Stimulated activated CD4-positive, alpha-beta T cell treated with anti-CD3 and anti-CD28 coated beads, Interleukin-2, amount 100 ng/mL, for 48 hours (primary cell): ENCODE data around the gene SV2A.
"Not testable (repeated sequence)": the region's sequence is repeated elsewhere in the genome, so short reads cannot be mapped to it uniquely, and the experiment has no call there.

Source experiments
- DNase-seq, 2 donors: peaks; one replicate each; pipeline ENCODE4 v3.0.0-alpha.2; 2020

SV2A gene

DNA sequence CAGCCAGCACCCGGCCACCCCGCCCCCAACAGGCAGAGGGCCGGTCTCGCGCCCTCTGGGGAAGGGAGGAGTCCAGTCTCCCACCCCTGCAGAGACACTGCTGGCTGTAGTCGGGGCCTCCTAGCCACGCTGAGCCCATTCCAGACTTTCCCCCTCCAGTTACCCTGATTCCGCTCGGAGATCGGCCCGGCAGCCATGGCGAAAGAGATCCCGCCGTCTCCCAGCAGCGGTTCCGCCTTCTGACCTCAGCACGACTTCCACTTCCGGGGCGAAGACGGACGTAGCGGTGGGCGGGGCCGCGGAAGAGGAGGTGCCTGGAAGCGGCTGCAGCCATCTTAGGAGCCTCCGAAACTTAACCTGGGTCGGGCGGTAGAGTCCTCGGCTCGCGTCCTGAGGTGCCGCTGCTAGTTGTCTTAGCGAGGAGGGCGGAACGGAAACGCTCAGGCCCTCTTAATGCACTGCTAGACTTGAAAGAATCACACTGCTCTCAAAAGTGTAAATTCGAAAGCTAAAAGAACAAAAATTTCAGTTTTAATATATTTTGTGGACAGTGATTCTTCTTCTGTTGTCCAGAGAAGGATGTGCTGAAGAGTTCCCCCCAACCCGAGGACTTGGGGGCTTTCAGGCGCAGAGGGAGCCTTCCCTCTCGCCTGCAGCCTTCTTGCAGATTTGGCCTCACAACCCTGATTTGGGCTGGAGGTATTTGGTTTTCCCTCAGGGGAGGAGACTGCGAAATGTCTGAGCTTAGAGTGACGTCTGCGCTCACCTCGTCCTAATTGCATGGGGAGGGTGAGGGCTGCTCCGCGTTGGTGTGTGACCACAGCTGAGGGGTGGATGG is 10.1 kb upstream of the SV2A start, which contains the start of gene SF3B4:
Gene SF3B4 (minus strand): TSS at position 241 of the 838 bp plus-strand sequence. CDS start 44 bp downstream, at position 197.
- DNase-seq = peak; percentile 89 to 90

DNA sequence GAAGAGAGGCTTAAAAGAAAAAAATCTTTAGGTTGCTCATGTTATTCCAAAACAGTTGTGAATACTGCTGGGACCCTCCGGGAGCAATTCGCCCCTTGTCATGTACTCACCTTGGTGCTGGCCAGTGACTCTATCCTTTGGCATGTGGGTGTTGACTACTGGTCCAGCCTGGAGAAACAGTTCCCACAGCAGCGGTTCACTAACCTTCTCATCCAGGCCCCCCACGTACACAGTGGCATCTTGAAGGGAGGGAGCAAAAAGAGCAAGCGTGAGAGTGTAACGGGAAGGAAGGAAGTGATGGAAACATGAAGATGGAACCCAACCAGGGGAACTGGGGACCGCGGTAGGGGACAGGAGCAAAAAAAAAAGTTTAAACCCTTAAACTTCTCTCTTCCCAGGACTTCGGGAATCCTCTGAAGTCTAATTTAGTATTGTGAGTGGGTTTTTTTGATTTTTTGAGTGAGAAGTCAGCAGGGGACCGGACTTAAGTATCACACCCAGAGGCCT is 9.5 kb upstream of the SV2A start:
- no peak for DNase-seq

DNA sequence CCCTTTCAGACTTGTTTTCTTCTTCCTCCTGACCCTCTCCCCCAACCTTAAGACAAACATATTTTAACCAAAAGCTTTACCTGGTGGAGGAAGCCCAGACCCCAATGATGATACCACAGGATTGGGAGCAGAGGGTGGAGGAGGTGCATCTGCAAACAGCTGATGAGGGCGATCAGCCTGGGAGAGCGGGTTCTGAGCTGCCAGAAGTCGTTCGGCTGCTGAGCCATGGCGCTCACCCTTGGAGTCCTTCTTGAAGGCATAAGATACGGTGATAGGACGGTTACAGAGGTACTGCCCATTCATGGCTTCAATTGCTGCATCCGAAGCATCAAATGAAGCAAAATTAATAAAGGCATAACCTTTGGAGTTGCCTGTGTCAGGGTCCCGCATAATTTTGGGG is 8.7 kb upstream of the SV2A start:
- DNase-seq = no peak

DNA sequence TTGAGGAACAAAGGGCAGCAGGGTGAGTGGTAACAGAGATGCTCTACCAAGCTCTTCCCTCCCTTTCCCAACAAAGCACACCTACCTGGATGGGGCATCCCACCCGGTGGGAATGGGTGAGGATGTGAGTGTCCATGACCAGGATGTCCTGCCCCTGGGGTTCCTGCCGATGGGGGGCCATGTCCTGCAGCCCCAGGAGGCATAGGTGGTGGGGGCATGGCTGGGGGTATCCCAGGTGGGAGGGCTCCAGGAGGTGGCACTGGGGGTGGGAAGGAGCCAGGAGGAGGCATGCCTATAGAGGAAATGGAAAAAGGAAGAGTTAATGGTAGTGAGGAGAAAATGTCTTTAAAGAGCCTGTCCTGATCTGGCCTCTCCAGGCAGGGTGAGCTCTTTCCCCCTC is 8.1 kb upstream of the SV2A start:
- DNase-seq = no peak

DNA sequence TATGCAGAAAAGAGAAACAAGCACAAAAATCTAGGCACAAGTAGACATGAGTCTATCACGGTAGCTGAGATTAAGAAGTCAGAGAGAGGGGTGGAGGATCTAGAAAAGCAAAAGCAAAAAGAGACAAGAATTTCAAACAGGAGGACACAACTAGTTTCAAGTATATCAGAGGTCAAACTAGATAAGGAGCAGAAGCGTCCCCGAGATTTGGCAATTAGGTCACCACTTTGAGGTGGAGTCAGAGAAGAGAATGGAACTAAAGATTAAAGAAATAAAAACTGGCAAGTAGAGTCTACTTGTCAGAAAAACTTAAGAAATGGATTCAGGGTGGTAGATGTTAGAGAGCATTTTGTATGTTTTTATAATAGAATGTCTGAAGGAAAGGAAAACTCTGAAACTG is 7.7 kb upstream of the SV2A start:
- DNase-seq = no peak

DNA sequence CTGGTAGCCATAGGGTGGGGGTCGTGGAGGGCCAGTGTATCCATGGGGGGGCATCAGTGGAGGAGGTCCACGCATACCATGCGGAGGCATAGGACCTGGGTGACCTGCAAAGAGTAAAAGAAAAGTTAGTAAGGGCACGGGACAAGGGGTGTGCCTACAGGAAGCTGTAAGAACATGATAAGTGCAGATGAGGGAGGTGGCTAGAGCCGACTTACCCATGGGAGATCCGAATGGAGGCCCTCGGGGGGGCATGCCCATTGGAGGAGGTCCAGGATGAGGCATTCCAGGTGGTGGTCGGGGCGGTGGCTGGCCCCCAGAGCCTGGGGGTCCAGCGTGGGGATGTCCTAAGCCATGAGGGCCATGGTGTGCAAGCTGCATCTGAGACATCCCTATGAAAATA is 6.0 kb upstream of the SV2A start:
- DNase-seq = no peak

DNA sequence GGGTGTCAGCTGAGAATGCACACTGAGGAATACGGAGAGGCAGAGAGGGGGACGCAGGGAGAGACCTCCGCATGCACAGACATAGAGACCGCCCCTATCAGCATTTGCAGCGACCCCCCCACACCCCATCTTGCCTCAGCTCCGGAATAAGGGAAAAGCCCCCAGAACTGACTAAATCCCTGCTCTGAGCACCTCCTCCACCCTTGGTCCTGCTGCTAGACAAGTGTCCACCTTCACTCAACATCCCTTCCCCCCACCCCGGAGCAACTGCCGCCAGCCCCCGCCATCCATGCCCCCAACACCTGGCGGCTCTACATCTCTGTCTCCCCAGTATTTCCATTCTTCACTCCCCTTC is 769 bp downstream of the SV2A start:
- DNase-seq = no peak

DNA sequence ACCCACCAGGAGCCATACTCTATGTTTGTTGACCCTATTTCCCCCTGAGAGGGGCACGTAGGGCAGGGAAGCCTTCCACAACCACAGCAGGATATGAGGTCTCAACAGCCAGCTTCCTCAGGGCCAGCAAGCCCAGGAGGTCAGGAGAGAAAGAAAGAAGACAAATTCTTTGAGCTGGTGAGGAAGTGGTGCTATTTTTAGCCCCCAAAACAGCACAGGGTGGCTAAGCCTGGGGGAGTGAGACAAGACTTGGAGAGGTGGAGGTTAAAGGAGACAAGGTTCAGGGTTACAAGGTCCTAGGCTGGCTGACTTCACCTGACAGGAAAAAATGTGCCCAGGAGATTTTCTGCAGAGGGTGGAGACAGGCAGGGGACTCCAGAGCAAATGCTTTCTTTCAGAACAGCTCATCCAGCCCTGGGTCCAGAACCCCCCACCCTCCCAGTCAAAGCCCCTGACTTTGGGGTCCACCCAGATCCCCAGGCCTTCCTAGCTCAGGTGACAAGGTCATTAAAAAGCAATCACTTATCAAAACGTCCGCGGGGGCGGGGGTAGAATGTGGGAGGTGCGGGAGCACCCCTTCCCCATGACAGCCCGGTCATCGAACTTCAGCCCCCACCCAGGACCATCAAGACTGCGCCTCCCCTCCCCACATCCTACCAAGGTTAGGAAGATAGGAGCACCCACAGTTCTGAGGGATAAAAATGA is 1.3 kb downstream of the SV2A start:
- no peak for DNase-seq

DNA sequence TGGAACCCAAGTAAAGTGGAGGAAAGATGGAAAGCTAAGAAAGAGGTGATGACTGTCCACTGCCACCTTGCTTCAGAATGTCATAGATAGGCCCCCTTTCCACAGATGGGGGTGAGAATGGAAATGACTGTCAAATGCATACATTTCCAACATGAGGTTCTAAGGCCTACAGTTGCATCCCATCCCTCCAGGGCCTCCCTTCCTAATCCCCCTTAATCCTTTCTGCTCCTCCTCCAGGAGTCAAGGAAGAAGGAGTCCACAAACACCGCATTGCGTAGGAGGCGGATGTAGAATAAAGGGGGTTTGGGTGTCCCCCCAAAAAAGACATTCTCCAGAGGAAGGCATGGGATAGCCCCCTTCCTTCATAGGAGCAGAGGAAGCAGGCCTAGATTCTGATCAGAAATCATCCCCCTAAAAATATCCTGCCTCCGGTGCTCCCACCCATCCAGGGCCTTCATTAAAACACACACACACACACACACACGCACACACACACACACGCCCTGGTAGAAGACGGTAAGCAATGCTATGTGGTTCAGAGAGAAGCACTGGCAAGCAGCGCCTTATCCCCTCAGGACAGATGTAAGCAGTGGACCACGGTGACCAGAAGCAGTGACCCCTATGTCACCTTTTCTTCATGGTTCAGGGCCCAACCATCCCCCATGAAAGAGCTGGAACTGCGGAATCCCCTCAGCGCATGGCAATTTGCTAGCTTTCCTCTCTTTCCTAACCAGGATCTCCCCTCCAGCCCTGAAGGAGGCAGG is 2.0 kb downstream of the SV2A start:
- no peak for DNase-seq

DNA sequence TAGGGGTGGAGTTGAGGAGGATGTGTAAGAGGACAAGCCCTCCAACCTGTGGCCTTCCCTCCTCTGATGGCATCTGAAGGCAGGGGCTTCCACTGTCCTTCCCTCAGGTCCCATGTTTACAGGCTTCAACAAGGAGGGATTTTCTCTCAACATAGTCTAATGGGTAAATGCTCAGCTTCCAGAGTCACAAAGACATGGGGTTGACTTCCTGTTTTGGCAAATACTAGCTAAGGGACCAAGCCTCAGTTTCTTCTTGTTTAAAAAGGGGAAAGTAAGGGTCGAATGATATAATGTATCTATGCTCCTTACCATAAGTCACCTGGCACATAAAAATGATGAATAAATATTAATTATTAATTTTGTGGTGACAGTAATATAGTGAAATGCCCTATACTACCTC is 3.1 kb downstream of the SV2A start:
- DNase-seq = no peak

DNA sequence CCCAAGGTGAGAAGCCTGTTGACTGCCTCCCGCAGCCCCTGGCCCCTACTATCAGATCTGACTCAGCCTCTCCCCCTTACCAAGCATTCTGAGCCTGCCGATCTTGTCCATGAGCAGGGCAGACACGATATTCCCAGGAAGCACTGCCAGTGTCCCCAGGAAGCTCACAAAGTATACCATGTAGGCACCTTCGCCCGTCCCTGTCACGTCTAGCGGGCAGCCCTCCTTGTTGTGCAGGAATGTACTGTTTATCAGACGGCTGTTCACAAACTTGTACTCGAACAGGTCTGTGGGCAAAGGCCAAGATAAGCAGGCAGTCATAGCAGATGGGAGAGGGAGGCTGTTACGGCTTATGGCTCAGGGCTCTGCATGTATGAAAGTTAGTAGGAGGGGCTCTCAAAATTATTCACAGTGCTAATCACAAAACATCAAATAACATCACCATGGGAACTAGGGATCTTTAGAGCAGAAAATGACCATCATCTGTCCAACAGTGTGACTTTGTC is 11.0 kb downstream of the SV2A start:
- no peak for DNase-seq

DNA sequence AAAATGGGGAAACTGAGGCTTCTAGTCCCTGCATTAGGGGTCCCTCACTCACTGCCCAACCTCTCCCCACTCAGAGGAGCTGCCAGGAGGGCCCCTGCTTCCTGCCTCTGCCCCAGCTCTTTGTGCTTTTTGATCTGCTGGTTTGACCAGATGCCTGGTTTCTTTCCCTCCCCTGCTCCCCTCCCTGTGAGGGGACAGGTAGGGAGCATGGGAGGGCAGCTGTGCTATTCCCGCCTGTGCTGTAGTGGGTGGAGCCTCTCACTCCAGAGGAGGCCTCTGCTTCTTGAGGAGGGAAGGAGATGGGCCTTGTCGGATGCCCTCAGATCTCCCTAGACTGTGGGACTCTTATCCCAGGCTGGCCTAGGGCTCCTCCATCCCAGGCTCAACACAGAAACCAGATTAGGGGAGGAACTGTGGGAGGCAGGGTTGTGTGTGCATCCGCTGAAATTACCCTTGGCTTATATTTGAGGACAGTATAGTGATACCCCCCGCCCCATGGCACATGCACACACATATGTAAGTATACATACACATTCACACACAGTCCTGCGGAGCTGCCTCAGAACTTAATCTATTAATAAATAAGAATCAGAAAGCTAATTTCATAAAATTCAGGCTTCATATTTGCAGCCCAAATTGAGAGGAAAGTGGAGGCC is 13.7 kb downstream of the SV2A start:
- no peak for DNase-seq

DNA sequence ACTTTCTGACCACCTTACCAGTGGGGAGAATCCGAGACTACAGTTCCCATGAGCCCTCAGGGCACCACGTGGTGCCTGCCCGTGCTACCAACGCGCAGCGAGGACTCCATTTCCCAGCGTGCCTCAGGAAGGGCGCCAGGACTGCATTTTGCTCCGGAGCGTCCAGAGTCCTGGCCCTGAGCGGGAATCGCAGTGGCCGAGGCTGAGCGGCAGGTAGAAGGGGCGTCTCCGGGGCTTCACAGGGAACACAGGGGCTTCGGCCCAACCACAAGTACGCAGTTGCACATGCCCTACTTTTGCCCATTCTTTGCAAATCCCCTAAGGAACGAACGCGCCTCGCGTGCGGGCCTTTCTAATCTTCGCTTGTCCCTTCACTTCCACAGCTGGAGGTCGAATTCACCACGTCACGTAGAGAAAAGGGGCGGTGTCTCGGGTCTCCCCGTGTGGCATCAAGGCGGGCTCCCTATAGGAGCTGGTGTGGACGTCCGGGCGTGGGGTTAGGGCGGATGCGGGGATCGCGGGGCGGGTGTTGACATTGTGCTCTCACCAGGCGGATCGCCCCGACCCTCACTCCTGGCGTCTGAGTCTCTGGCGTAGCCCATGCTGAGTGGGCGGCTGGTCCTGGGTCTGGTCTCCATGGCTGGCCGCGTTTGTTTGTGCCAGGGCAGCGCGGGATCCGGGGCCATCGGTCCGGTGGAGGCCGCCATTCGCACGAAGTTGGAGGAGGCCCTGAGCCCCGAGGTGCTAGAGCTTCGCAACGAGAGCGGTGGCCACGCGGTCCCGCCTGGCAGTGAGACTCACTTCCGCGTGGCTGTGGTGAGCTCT is 18.0 kb downstream of the SV2A start, which contains the start of gene BOLA1:
Gene BOLA1 (plus strand): TSS at position 109 of the 825 bp plus-strand sequence. CDS start 492 bp downstream, at position 601.
- peak; percentile 74 to 76 for DNase-seq

DNA sequence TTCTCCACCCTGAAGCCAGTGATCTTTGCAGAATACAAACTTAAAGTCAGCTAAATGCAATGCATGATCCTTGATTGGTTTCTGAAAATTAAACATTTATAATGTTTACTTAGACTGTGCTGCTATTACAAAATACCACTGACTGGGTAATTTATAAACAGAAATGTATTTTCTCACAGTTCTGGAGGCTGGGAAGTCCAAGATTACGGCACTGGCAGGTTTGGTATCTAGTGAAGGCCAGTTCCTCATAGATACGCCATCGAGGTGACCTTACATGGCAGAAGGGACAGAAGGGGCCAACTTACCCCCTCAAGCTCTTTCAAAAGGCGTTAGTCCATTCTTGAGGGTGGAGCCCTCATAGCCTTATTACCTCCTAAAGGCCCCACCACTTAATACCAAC is 21.1 kb downstream of the SV2A start:
- DNase-seq = no peak

DNA sequence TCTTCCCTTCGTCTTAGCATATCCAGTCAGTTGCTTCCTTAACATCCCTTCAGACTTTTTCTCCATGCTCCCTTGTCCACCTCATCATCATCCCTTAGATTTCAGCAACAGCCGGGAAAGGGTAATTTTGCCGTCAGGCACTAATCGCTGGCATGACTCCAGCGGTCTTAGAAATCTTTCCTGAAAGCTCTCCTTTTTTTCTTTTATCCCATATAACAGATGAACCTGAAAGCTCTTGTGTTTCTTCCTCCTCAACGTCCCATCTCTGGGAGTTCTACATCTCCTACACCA is 28.7 kb downstream of the SV2A start:
- DNase-seq = no peak

DNA sequence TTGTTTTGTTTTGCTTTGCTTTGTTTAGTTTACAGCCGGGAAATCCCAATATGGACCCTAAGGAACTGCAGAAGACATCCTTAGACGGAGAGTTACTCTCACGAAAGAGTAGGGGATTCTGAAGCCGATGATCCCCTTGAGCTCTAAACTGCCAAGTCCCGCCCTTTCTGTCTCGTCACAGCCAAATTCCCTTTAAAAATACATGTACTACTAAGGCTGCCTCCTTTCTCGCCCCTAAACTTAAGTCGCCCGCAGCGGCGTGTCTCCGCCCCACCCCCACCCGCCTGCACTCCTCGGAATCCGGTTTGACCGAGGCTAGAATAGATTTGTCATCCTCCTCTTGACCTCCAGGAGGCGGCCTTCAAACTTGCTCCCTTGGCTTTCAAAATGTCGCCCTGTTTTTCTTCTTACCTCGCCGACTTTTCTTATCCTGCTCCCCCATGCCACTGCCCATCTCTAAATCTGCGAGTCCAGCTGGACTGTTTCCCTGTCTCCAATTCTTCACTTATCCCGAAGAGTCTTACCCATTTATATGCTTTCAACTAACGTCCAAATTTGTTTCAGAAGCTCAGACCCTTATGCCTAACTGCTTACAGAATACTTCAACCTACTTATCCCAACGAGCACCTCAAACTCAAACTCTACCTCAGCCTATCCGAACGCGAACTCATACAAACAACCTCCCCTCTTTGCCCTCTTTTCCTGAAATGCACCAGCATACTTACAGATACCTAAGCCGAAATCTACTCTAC is 29.2 kb downstream of the SV2A start:
- DNase-seq = peak; percentile 73 to 75

DNA sequence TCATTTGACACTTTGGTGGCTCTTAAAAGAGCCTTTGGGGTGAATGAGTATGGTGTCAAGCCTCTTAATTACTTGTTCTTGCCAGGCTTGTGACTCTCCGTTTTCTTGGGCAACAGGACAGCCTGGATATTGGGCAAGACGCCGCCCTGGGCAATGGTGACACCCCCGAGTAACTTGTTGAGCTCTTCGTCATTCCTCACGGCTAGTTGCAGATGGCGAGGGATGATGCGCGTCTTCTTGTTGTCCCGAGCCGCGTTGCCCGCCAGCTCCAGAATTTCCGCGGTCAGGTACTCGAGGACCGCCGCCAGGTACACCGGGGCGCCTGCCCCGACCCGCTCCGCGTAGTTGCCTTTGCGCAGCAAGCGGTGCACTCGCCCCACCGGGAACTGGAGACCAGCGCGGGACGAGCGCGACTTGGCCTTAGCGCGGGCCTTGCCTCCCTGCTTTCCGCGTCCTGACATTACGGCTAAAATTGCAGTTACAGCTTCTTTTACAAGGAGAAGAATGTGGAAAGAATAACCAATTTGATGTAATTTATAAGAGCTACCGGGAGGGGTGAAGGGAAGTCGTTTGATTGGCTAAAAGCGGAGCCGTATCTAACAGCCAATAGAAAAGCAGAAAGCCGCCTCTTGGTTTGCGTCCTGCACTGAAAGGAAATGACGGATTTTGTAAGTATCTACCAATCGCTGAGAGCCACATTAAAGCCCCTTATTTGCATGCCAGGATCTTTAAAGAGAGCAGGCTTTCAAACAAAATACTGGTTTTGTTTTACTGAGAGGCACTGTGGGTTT is 30.0 kb downstream of the SV2A start:
- DNase-seq = peak; percentile 63 to 66

DNA sequence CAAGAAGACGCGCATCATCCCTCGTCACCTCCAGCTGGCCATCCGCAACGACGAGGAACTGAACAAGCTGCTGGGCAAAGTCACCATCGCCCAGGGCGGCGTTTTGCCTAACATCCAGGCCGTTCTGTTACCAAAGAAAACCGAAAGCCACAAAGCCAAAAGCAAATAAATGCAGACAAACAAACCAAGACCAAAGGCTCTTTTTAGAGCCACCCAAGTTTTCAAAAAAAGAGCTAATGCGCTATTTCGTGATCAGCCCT is 30.5 kb downstream of the SV2A start:
- DNase-seq = not testable (repeated sequence)

DNA sequence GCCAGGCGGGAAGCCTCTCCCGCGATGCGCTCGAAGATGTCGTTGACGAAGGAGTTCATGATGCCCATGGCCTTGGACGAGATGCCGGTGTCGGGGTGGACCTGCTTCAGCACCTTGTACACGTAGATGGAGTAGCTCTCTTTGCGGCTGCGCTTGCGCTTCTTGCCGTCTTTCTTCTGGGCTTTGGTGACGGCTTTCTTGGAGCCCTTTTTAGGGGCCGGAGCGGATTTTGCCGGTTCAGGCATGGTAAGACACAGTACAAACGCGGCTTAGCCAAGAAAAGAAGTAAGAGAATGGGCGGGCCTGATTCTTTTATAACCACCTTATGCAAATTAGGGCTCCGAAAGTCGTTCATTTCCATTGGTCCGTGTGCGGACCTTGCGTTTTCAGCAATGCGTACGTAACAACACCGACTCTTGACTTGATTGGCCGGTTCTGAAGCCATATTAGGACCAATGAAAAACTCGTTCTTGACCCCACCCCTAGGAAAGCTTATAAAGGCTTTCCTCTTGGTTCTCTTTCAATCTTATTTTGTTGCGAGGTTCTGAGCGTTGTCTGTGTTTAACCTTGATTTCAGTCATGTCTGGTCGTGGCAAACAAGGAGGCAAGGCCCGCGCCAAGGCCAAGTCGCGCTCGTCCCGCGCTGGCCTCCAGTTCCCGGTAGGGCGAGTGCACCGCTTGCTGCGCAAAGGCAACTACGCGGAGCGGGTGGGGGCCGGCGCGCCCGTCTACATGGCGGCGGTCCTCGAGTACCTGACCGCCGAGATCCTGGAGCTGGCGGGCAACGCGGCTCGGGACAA is 31.0 kb downstream of the SV2A start:
- peak; percentile 84 to 85 for DNase-seq

DNA sequence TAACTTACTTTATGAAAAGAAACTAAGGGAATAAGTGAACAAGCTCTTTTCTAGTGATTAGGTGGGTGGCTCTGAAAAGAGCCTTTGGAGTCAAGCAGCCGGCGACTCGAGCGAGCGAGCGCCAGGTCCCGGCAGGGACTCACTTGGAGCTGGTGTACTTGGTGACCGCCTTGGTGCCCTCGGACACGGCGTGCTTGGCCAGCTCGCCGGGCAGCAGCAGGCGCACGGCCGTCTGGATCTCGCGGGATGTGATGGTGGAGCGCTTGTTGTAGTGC is 31.6 kb downstream of the SV2A start:
- DNase-seq = not testable (repeated sequence)
